Measurements from ENCODE around the gene OR1G1.

DNA sequence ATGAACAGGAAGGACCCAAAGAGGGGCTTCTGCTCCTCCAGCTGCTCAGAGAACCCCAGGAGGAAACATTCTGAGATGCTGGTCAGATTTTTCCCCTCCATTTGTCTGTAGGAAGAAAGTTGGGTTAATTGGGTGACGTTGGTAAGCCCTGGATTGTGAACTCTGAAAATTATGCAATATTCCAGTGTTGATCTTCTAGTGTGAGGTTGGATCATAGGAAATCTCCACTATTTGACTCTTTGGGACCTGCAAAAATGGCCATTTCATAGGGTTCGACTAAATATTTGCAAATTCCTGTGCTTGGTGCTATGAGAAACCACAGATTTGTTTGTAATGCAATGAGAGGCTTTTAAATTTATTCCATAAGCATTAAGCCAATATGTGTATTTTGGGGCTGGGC lies at the start of gene OR1G1:
- TF ChIP-seq CTCF (IDR thresholded peaks at IDR 0.05) (no peak), POLR2A (IDR thresholded peaks at IDR 0.05) (no peak)

Data from lower leg skin (tissue), 3 donors.